ENCODE results near the gene CEP128.

Gene CEP128

DNA sequence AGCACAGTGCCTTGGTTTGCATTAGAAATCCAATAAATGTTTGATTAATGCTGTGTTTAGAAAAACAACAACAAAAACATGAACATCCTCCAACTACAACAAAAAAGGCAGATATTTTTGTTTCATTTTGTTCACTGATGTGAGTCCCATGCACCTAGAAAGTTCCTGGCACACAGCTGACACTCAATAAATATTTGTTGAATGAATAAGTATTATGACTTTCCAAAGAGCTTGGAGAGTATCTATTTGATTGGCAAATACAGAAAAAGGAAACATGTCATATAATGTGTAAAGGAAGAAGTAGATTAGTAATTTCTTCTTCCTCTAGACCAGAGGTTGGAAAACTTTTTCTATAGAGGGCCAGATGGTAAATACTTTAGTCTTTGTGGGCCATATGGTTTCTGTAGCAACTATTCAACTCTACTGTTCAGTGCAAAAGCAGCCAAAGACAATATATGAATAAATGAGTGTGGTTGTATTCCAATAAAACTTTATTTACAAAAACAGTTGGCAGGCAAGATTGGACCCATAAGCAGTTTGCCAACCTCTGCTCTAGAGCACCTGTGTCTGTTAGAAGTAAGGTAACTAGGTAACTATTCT is 417.9 kb downstream of the CEP128 start:
- no peak for DNase-seq

DNA sequence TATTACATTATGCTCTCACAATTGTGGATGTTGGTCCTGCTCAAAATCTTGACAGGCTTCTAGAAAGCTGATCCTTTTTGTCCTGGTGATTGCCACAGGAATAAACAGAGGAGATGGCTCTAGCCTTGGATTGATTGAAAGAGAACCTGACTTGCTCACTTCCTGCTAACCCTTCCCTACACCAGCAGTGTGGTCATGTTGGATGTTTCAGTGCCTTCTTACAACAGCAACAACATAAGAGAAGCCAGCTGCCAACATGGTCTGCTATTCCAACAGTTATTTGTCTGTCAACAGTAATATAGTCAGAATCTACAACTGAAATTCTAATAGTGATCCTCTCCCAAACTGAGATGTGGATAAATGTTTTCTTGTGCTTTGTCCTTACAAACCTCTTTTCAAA is 418.6 kb downstream of the CEP128 start:
- no peak for DNase-seq

- no peak for DNase-seq
These were observed 419.1 kb downstream of the CEP128 start for GRCh38 chr14:80522411-80522810.

DNA sequence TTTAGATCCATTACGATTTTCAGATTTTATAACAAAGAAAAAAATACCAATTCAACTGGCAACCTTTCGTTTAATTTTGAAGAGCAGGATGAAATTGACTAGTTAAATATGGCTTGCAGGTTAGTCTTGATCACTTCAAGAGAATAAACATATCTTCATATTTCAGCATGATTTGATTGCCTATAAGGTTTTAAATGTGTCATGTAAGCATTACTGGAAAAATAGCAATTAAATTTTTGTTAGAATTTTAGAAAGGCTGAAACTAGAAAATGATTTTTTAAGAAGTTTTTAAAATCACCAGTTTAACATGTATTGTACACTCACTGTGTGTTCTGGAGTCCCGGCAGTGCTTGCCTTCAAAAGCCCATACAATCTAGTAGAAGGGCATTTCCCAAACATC is 420.1 kb downstream of the CEP128 start:
- no peak for DNase-seq

DNA sequence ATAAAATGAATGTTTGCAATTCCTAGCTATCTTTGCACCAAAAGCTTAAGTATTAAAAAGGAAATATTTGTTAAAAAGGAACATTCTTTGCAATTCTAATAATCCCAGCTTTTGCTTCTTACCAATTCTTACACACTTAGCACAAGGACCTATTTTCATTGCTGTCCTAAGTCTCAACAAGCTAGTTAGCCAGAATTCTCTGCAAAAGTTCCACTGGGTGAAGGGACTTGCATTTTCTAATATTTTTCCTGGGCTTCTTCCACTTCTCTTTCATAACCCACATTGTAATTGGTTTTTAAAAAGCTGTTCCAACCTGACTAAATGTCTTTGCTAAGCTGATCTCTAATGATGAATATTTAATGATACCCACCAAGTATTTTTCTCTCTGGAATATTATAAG is 422.5 kb downstream of the CEP128 start:
- DNase-seq, result no peak

GRCh38 chr14:80518173-80518572 is 423.4 kb downstream of the CEP128 start:
- no peak for DNase-seq

- DNase-seq, result no peak
These were observed 434.2 kb downstream of the CEP128 start for GRCh38 chr14:80507292-80507869.

- no peak for DNase-seq
These were observed 436.8 kb downstream of the CEP128 start for GRCh38 chr14:80504781-80505180.

DNA sequence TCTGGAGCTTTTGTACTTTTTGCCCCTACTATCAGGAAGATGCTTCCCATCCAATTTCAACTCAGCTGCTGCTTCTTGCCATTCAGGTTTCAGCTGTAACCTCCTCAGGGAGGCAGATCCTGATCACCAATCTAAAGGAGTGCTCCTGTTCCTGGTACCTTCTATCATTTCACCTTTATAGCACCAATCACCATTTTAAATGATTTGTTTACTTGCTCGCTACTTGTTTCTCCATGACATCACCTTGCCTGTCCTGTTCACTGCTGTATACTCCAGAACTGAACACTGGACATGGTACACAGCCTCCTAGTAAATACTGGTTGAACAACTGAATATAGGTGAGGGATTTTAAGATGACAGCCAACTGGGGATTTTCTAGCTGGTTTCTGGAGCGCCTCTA is 443.0 kb downstream of the CEP128 start:
- DNase-seq, result no peak

DNA sequence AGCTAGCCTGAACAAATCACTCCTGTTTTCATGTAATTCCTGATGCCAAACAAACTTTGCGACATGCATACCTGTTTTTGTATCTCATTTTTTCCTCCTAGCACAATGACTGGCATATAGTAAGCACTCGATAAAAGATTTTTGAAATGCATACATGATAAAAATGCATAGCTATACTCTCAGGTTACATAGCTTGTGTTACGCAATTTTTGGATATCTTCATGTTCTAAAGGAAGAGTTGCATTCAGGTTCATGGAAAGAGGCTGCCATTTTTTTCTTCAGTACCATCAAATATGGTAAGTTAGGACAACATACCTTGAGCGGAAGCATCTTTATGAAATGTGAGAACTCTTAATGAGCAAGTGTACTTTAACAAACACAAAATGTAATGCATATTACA is 445.4 kb downstream of the CEP128 start:
- no peak for DNase-seq

DNA sequence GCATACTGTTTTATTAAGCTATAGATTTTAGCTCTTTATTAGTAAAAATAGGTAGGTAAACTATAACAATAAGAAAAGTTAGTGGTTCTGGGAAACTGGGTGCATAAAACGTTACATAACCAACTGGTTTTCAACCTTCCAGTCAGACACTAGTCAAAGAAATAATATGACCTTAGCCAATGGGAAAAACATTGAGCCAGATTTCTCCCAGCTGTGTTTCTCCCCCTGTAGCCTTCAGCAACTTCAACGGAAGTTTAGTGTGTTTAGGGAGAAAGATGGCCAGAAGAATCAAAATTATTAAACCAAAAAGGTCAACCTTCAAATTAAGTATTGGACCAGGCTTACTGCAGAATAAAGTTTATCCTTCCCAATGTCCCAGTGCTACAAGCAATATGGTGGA is 446.8 kb downstream of the CEP128 start:
- no peak for DNase-seq

GRCh38 chr14:80493620-80494019 is 447.9 kb downstream of the CEP128 start:
- DNase-seq, result no peak

- DNase-seq, result no peak
These were observed 449.9 kb downstream of the CEP128 start for GRCh38 chr14:80491650-80492049.

- DNase-seq, result no peak
These were observed 450.4 kb downstream of the CEP128 start for GRCh38 chr14:80491131-80491530.

GRCh38 chr14:80489513-80489912 is 452.0 kb downstream of the CEP128 start:
- DNase-seq, result no peak

DNA sequence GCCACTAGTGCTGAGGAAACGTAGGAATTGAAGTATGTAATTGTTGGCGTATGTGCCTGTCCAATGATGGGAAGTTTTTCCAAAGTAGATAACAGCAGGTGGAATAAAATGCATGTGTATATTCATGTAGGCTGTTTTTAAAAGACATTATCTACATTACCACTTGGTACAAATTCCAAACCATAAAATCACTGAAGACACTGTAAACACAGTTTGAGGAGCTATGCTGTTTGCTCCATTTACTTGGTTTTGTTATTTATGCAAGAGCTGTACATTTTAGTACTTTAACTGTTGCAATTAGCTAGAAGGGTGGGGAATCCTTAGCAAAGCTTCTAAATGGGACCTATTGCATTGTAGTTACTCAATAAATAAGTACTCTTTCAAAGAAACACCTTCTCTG is 455.8 kb downstream of the CEP128 start:
- DNase-seq, result no peak

- no peak for DNase-seq
These were observed 458.2 kb downstream of the CEP128 start for GRCh38 chr14:80483331-80483730.

GRCh38 chr14:80477388-80478160 is 464.0 kb downstream of the CEP128 start:
- no peak for DNase-seq

DNA sequence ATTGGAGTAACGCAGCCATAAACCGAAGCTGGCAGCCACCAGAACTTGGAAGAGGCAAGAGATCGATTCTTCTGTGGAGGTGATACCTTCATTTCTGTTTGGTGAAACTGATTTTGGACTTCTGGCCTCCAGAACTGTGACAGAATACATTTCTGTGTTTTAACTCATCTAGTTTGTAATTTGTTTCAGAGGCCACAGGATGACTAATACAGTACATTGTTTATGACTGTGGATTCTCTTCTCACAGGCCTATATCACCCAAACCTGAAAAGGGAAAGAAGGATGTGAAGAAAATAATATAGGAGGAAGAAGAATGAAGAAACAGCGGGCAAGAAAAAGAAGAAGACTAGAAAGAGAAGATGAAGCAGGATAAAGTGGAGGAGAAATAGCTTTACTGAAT is 466.5 kb downstream of the CEP128 start:
- DNase-seq, result no peak

DNA sequence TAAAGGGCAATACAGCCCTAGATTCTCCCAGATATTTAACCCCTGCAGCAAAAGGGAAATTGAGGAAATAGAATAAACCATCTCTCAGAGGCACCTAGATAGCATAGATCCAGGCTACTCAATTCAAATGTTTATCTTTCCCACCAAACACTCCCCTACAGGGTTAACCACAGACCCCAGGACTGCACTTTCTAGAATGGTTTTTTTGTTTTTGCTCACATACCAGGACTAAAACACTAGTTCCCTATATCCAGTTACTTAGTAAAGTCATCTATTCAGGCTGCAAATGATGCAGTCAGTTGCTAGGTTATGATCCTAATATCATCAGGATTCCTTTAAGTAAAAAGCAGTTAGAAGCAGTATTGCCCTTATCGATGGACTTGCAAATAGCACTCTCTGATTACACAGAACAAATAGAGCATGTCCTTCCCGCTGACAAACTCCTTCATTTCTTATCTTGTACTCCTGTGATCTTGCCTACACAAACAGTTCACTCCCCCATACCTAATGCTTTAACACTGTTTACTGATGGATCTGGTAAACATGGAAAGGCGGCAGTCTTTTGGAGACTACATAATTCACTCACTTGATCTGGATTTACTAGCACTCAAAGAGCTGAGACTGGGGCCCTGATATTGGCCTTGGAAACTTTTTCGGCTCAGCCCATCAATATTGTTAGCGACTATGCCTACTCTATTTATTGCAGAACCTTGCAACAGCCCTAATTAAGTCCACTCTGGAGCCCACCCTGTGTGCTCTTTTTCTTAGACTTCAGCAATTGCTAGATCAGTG is 473.0 kb downstream of the CEP128 start:
- DNase-seq, result no peak

- DNase-seq, result no peak
These were observed 475.9 kb downstream of the CEP128 start for GRCh38 chr14:80465546-80466220.

GRCh38 chr14:80464531-80465149 is 476.9 kb downstream of the CEP128 start:
- no peak for DNase-seq

GRCh38 chr14:80456209-80456608 is 485.3 kb downstream of the CEP128 start:
- no peak for DNase-seq
